ENCODE results near the gene MIA2.

- TF ChIP-seq EZH2 (IDR thresholded peaks at IDR 0.05; ENCODE audit: borderline replicate concordance, insufficient read depth, low read depth, low read length, poor library complexity, severe bottlenecking) = no peak
- no peak for TF ChIP-seq CTCF (IDR thresholded peaks at IDR 0.05)
These were observed 185.6 kb downstream of the MIA2 start for GRCh38 chr14:39419272-39419671.
